PC-9 (cell line): ENCODE data around the gene SYNPO2L. TPM values are rescaled to one million over a fixed set of nuclear protein-coding genes. Genes with fewer than 3 reads are reported as not detected.
A peak's percentile ranks its signal among the peaks of the same experiment; 100 is the strongest.
"Not testable (repeated sequence)": the region's sequence is repeated elsewhere in the genome, so short reads cannot be mapped to it uniquely, and the experiment has no call there.

ENCODE experiments used
- BruUV-seq: library from RNA; stranded (reverse); fragments of 400-500 nt; replicated peaks from 2 replicates; lab custom pipeline; 2021; lab: Mats Ljungman, UMichigan
- CTCF ChIA-PET: fragments of 300-600 bp; sonication (Branson Sonifier 250); formaldehyde crosslinking; loops from one replicate; lab custom pipeline; 2022; ENCODE audit warnings: antibody characterized with exemption; lab: Charles Lee
- POLR2A ChIA-PET: fragments of 300-600 bp; sonication (Branson Sonifier 250); formaldehyde crosslinking; loops from one replicate; lab custom pipeline; 2022; ENCODE audit warnings: antibody characterized with exemption; ENCODE audit not compliant: unreplicated experiment; lab: Charles Lee
- DNase-seq, 2 experiments: peaks; one replicate each; pipeline versions ENCODE4 v3.0.0 to v3.0.0-alpha.2; 2015 to 2022; ENCODE audit warnings: mixed read lengths in 1 of 2
- H2AFZ ChIP-seq: fragments of 200-600 bp; sonication (generic); 2 replicates; pipeline ENCODE4 v1.8.1; 2017; ENCODE audit warnings: antibody characterized with exemption
- H3F3A ChIP-seq: fragments of 200-600 bp; sonication (generic); 2 replicates; pipeline ENCODE4 v1.8.1; 2017; ENCODE audit warnings: antibody characterized with exemption, mild to moderate bottlenecking, low read depth; ENCODE audit not compliant: insufficient read depth
- H3K27ac ChIP-seq: fragments of 200-600 bp; sonication (generic); 2 replicates; pipeline ENCODE4 v1.6.1; 2016; ENCODE audit warnings: mixed run types
- H3K27me3 ChIP-seq: fragments of 200-600 bp; sonication (generic); 2 replicates; pipeline ENCODE4 v1.6.1; 2016; ENCODE audit warnings: low read depth, mixed run types; ENCODE audit not compliant: insufficient read depth
- H3K36me3 ChIP-seq: fragments of 200-600 bp; sonication (generic); 2 replicates; pipeline ENCODE4 v1.6.1; 2016; ENCODE audit warnings: low read depth, mixed run types
- H3K4me1 ChIP-seq: fragments of 200-600 bp; sonication (generic); replicated peaks from 2 replicates; pipeline ENCODE4 v1.6.1; 2016; ENCODE audit warnings: mixed run types; ENCODE audit not compliant: insufficient read depth
- H3K4me2 ChIP-seq: fragments of 200-600 bp; sonication (generic); 2 replicates; pipeline ENCODE4 v1.6.1; 2017; ENCODE audit warnings: mixed run types
- H3K4me3 ChIP-seq: fragments of 200-600 bp; sonication (generic); 2 replicates; pipeline ENCODE4 v1.6.1; 2016; ENCODE audit warnings: mixed run types
- H3K79me2 ChIP-seq: fragments of 200-600 bp; sonication (generic); 2 replicates; pipeline ENCODE4 v1.6.1; 2017; ENCODE audit warnings: low read depth, mixed run types
- H3K9me2 ChIP-seq: fragments of 200-600 bp; sonication (generic); 2 replicates; pipeline ENCODE4 v1.8.1; 2017; ENCODE audit warnings: mild to moderate bottlenecking; ENCODE audit not compliant: insufficient read depth
- H3K9me3 ChIP-seq: fragments of 200-600 bp; sonication (generic); 2 replicates; pipeline ENCODE4 v1.8.1; 2016; ENCODE audit warnings: low read depth; ENCODE audit not compliant: insufficient read depth
- H4K20me1 ChIP-seq: fragments of 200-600 bp; sonication (generic); 2 replicates; pipeline ENCODE4 v1.8.1; 2017; ENCODE audit not compliant: insufficient read depth
- EZH2 ChIP-seq: fragments of 200-600 bp; sonication (generic); IDR thresholded peaks from 2 replicates; pipeline ENCODE4 v1.8.0; 2017; ENCODE audit warnings: antibody characterized with exemption, low read depth
- intact Hi-C: fragments of 100-400 bp; cut with micrococcal nuclease; formaldehyde crosslinking; loops from one replicate; pipeline ENCODE4 v1.10.0; 2022; ENCODE audit not compliant: unreplicated experiment
- total RNA-seq: library from RNA; stranded (reverse); gene quantifications from 2 replicates; pipeline ENCODE4 v1.2.3, GENCODE V29; 2021
- TF ChIP-seq, protein P1 (sequence below): fragments of 200-600 bp; sonication (generic); conservative IDR thresholded peaks from 2 replicates; pipeline ENCODE4 v1.6.1; 2017; ENCODE audit warnings: mixed run types, antibody characterized with exemption, mild to moderate bottlenecking, moderate library complexity

Gene SYNPO2L
- total RNA-seq, 1 experiment from 2014 or later: 0.76 TPM

DNA sequence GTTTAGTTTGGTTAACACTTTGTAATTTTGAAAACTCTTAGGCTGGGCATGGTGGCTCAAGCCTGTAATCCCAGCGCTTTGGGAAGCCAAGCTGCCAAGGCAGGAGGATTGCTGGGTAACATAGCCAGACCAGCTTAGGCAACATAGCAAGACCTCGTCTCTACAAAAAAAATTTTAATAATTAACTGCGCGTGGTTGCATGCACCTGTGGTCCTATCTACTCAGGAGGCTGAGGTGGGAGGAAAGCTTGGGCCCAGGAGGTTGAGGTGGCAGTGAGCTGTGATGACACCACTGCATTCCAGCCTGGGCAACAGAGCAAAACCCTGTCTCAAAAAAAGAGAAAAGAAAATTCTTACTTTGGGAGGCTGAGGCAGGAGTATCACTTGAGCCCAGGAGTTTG lies 32.8 kb downstream of the SYNPO2L start:
- BruUV-seq: TSS peak; percentile 24
- Histone ChIP-seq H3K4me1 (peaks cover 11% of the 10 kb centered on the region; the same call in 1 of the 2 replicates), H2AFZ (no peak overlapping the region), H3K79me2 (peaks cover 59% of the 10 kb centered on the region), H3K27ac (no peak overlapping the region), H3F3A (peaks cover 18% of the 10 kb centered on the region), H3K9me3 (no peaks in the 10 kb centered on the region), H3K27me3 (no peaks in the 10 kb centered on the region), H3K9me2 (no peaks in the 10 kb centered on the region), H3K4me2 (no peak overlapping the region), H3K36me3 (no peaks in the 10 kb centered on the region), H4K20me1 (no peaks in the 10 kb centered on the region), H3K4me3 (no peak overlapping the region)
- POLR2A ChIA-PET: no interaction called here
- no peak for TF ChIP-seq EZH2
- TF ChIP-seq, protein P1, sequence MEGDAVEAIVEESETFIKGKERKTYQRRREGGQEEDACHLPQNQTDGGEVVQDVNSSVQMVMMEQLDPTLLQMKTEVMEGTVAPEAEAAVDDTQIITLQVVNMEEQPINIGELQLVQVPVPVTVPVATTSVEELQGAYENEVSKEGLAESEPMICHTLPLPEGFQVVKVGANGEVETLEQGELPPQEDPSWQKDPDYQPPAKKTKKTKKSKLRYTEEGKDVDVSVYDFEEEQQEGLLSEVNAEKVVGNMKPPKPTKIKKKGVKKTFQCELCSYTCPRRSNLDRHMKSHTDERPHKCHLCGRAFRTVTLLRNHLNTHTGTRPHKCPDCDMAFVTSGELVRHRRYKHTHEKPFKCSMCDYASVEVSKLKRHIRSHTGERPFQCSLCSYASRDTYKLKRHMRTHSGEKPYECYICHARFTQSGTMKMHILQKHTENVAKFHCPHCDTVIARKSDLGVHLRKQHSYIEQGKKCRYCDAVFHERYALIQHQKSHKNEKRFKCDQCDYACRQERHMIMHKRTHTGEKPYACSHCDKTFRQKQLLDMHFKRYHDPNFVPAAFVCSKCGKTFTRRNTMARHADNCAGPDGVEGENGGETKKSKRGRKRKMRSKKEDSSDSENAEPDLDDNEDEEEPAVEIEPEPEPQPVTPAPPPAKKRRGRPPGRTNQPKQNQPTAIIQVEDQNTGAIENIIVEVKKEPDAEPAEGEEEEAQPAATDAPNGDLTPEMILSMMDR: no peak
- DNase-seq: no peak
- intact Hi-C loops: no loop called here
- CTCF ChIA-PET: interaction anchor here (0.6 kb wide), 1 partner anchor 96 kb away, joined by 11 read pairs; no protein-coding TSS in a partner anchor

DNA sequence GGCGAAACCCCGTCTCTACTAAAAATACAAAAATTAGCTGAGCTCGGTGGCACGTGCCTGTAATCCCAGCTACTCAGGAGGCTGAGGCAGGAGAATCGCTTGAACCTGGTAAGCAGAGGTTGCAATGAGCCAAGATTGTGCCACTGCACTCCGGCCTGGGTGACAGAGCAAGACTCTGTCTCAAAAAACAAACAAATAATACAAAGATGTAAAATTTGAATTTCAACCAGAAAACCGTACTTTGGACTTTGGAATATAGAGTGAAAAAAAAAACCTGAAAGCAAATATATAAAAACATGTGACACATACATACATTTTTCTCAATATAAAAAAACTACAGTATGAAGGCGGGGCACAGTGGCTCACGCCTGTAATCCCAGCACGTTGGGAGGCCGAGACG lies 34.9 kb downstream of the SYNPO2L start:
- H3K9me3 ChIP-seq, H3K4me1 ChIP-seq, H4K20me1 ChIP-seq, H3K27ac ChIP-seq, H3K9me2 ChIP-seq, H3K36me3 ChIP-seq, H3K4me3 ChIP-seq, H2AFZ ChIP-seq, H3K27me3 ChIP-seq, DNase-seq, H3K4me2 ChIP-seq, intact Hi-C loops, BruUV-seq: not testable (repeated sequence)
- Histone ChIP-seq H3K79me2 (peaks cover 40% of the 10 kb centered on the region), H3F3A (peaks cover 16% of the 10 kb centered on the region)
- POLR2A ChIA-PET: interaction anchor here (0.6 kb wide), 1 partner anchor 20 kb away, joined by 8 read pairs; no protein-coding TSS in a partner anchor
- CTCF ChIA-PET: interaction anchor here (0.6 kb wide), 1 partner anchor 502 kb away, joined by 3 read pairs; no protein-coding TSS in a partner anchor

DNA sequence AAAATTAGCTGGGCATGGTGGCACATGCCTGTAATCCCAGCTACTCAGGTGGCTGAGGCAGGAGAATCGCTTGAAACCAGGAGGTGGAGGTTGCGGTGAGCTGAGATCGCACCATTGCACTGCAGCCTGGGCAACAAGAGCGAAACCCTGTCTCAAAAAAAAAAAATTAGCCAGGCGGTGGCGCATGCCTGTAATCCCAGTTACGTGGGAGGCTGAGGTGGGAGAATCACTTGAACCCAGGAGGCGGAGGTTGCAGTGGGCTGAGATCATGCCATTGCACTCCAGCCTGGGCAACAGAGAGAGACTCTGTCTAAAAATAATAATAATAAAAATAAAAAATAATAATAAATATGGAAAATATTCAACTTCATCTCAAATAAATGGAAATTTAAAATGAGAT lies 38.7 kb downstream of the SYNPO2L start:
- H3K27me3 ChIP-seq, BruUV-seq, H3K4me1 ChIP-seq, POLR2A ChIA-PET, intact Hi-C loops, H3K4me3 ChIP-seq, H4K20me1 ChIP-seq, H3F3A ChIP-seq, H3K36me3 ChIP-seq, H3K27ac ChIP-seq, H2AFZ ChIP-seq, H3K9me2 ChIP-seq, H3K4me2 ChIP-seq, DNase-seq, H3K9me3 ChIP-seq: not testable (repeated sequence)
- CTCF ChIA-PET: interaction anchor here (0.6 kb wide), 1 partner anchor 27 kb away, joined by 5 read pairs; no protein-coding TSS in a partner anchor
- H3K79me2 ChIP-seq: peaks cover 17% of the 10 kb centered on the region; the same call in 1 of the 2 replicates

DNA sequence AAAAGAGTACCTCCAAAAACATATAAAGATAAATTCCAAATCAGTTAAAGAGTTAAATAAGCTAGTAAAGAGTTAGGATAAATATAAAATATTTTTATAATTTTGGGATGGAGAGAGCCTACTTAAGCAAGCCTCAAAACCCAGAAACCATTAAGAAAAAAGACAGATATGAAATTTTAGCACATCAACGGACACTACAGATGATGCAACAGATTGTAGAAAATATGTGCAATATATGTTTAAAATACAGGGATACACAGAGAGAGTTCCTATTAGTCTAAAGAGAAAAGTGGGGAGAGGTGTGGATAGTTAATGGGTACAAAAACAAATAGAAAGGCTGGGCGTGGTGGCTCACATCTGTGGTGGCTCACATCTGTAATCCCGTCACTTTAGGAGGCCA lies 41.1 kb downstream of the SYNPO2L start:
- intact Hi-C loops: no loop called here
- Histone ChIP-seq H3K27me3 (no peaks in the 10 kb centered on the region), H4K20me1 (no peaks in the 10 kb centered on the region), H3K4me1 (no peaks in the 10 kb centered on the region), H3K79me2 (0 out of 2 replicates have a peak, but pooled peaks cover 4% of the 10 kb centered on the region), H3K9me3 (no peaks in the 10 kb centered on the region), H3K4me3 (no peak overlapping the region), H2AFZ (no peak overlapping the region), H3K4me2 (no peak overlapping the region), H3K36me3 (no peaks in the 10 kb centered on the region), H3K27ac (no peak overlapping the region), H3K9me2 (no peaks in the 10 kb centered on the region), H3F3A (peaks cover 5% of the 10 kb centered on the region; the same call in 1 of the 2 replicates)
- TF ChIP-seq, protein P1: no peak
- no peak for TF ChIP-seq EZH2
- ChIA-PET CTCF (interaction anchor here (0.7 kb wide), 1 partner anchor 148 kb away, joined by 3 read pairs; no protein-coding TSS in a partner anchor), POLR2A (no interaction called here)
- no peak for DNase-seq
- BruUV-seq: no TSS peak
